H1 (cell line): ENCODE data around the gene PEX12. TPM values are rescaled to one million over a fixed set of nuclear protein-coding genes. Genes with fewer than 3 reads are reported as not detected.

ENCODE experiments used
- CTCF ChIA-PET: fragments of 300-600 bp; sonication (Branson Sonifier 250); formaldehyde crosslinking; loops from one replicate; lab custom pipeline; 2021; ENCODE audit not compliant: partially characterized antibody; lab: Charles Lee
- POLR2A ChIA-PET: fragments of 300-600 bp; sonication (Branson Sonifier 250); formaldehyde crosslinking; loops from one replicate; lab custom pipeline; 2021; ENCODE audit warnings: inconsistent platforms; ENCODE audit not compliant: partially characterized antibody; lab: Charles Lee
- DNase-seq, 2 experiments: peaks; one replicate each; pipeline versions ENCODE4 v3.0.0 to v3.0.0-alpha.2; 2010 to 2022; ENCODE audit warnings: low spot score in 2 of 2, low read depth in 1 of 2, mixed read lengths in 1 of 2
- FAIRE-seq: peaks from 2 replicates; lab custom pipeline; 2011; peaks lifted over from hg19 to GRCh38; lab: Jason Lieb, UNC
- H2AFZ ChIP-seq: 2 replicates; pipeline ENCODE4 v1.8.1; 2012; ENCODE audit warnings: low read length, inconsistent platforms
- H2AK5ac ChIP-seq: 2 replicates; pipeline ENCODE4 v1.6.1; 2013; ENCODE audit warnings: low read depth, low read length
- H2BK120ac ChIP-seq: replicated peaks from 2 replicates; pipeline ENCODE3; 2013; ENCODE audit warnings: low read depth, low read length, inconsistent platforms
- H2BK12ac ChIP-seq: 2 replicates; pipeline ENCODE4 v1.6.1; 2013; ENCODE audit warnings: low read depth, low read length
- H2BK15ac ChIP-seq: 2 replicates; pipeline ENCODE4 v1.6.1; 2013; ENCODE audit warnings: low read length
- H2BK20ac ChIP-seq: 2 replicates; pipeline ENCODE4 v1.6.1; 2013; ENCODE audit warnings: low read length
- H2BK5ac ChIP-seq: 2 replicates; pipeline ENCODE4 v1.6.1; 2013; ENCODE audit warnings: low read depth, low read length
- H3K14ac ChIP-seq: 2 replicates; pipeline ENCODE4 v1.6.1; 2013; ENCODE audit warnings: inconsistent platforms; ENCODE audit not compliant: insufficient read length
- H3K18ac ChIP-seq: 2 replicates; pipeline ENCODE4 v1.6.1; 2013; ENCODE audit warnings: low read length; ENCODE audit errors: extremely low read depth
- H3K23ac ChIP-seq: 2 replicates; pipeline ENCODE4 v1.6.1; 2013; ENCODE audit warnings: inconsistent platforms; ENCODE audit not compliant: insufficient read length
- H3K23me2 ChIP-seq: 2 replicates; pipeline ENCODE4 v1.6.1; 2013; ENCODE audit warnings: low read depth, low read length
- H3K27ac ChIP-seq: 2 replicates; pipeline ENCODE4 v1.6.1; 2011; ENCODE audit warnings: low read depth, low read length, inconsistent platforms
- H3K27me3 ChIP-seq, 4 experiments: replicated peaks in 1 of 4; 1 replicate in 1 of 4; 2 replicates in 3 of 4; pipeline versions ENCODE4 v1.6.1 to v1.8.1; 2011 to 2013; ENCODE audit warnings: low read length in 3 of 4, mild to moderate bottlenecking in 3 of 4, inconsistent platforms in 2 of 4, mixed read lengths in 2 of 4, moderate library complexity in 1 of 4; ENCODE audit not compliant: control insufficient read depth in 3 of 4, insufficient read depth in 3 of 4; ENCODE audit errors: extremely low read depth in 1 of 4
- H3K36me3 ChIP-seq, 4 experiments: 2 replicates each; pipeline versions ENCODE4 v1.6.1 to v1.8.1; 2011 to 2013; ENCODE audit warnings: mild to moderate bottlenecking in 4 of 4, low read length in 3 of 4, moderate library complexity in 2 of 4, control low read depth in 1 of 4, inconsistent platforms in 1 of 4; ENCODE audit not compliant: insufficient read depth in 4 of 4, control insufficient read depth in 2 of 4
- H3K4ac ChIP-seq: replicated peaks from 2 replicates; pipeline ENCODE3; 2013; ENCODE audit warnings: low read length, low read depth, mixed read lengths, inconsistent platforms; ENCODE audit not compliant: insufficient read length
- H3K4me1 ChIP-seq, 4 experiments: replicated peaks in 1 of 4; 1 replicate in 1 of 4; 2 replicates in 3 of 4; pipeline versions ENCODE4 v1.6.1 to v1.8.1; 2011 to 2013; ENCODE audit warnings: low read length in 3 of 4, inconsistent platforms in 2 of 4, mixed read lengths in 1 of 4; ENCODE audit not compliant: insufficient read depth in 4 of 4, control insufficient read depth in 3 of 4
- H3K4me2 ChIP-seq, 2 experiments: 2 replicates each; pipeline versions ENCODE4 v1.6.1 to v1.8.1; 2011 to 2013; ENCODE audit warnings: low read depth in 2 of 2, low read length in 2 of 2, control low read depth in 1 of 2, inconsistent platforms in 1 of 2, mild to moderate bottlenecking in 1 of 2; ENCODE audit not compliant: insufficient read depth in 1 of 2
- H3K4me3 ChIP-seq, 4 experiments: fragments of 200-600, 300-600 bp in 1 of 4; sonication (generic), shearing (Covaris generic), sonication (Bioruptor Twin) in 1 of 4; 2 replicates each; pipeline versions ENCODE4 v1.5.1 to v1.8.1; 2011 to 2016; ENCODE audit warnings: low read length in 4 of 4, low read depth in 3 of 4, control low read depth in 2 of 4, inconsistent platforms in 2 of 4, mild to moderate bottlenecking in 2 of 4, mixed read lengths in 1 of 4, moderate library complexity in 1 of 4; ENCODE audit not compliant: insufficient read depth in 2 of 4; ENCODE audit errors: extremely low read depth in 1 of 4
- H3K56ac ChIP-seq: replicated peaks from 2 replicates; pipeline ENCODE3; 2013; ENCODE audit warnings: low read depth, mild to moderate bottlenecking, mixed read lengths, low read length, inconsistent platforms; ENCODE audit not compliant: insufficient read length
- H3K79me1 ChIP-seq: 2 replicates; pipeline ENCODE4 v1.6.1; 2013; ENCODE audit warnings: low read depth, low read length, control low read depth
- H3K79me2 ChIP-seq, 2 experiments: 2 replicates each; pipeline versions ENCODE4 v1.6.1 to v1.8.1; 2012 to 2013; ENCODE audit warnings: low read length in 2 of 2, mild to moderate bottlenecking in 2 of 2, inconsistent platforms in 1 of 2; ENCODE audit not compliant: insufficient read depth in 2 of 2, control insufficient read depth in 1 of 2
- H3K9ac ChIP-seq, 4 experiments: replicated peaks in 1 of 4; 1 replicate in 1 of 4; 2 replicates in 3 of 4; pipeline versions ENCODE4 v1.6.1 to v1.8.1; 2011 to 2013; ENCODE audit warnings: low read depth in 3 of 4, low read length in 3 of 4, control low read depth in 2 of 4, mild to moderate bottlenecking in 2 of 4, moderate library complexity in 2 of 4, inconsistent platforms in 1 of 4; ENCODE audit errors: extremely low read depth in 1 of 4
- H3K9me3 ChIP-seq, 2 experiments: 2 replicates each; pipeline versions ENCODE4 v1.6.1 to v1.8.1; 2012 to 2013; ENCODE audit warnings: mild to moderate bottlenecking in 2 of 2, moderate library complexity in 2 of 2, control low read depth in 1 of 2, inconsistent platforms in 1 of 2, low read depth in 1 of 2, low read length in 1 of 2, mixed read lengths in 1 of 2; ENCODE audit not compliant: insufficient read depth in 2 of 2
- H4K20me1 ChIP-seq, 2 experiments: replicated peaks in 1 of 2; 2 replicates each; pipeline versions ENCODE3 to v1.8.1; 2011 to 2013; ENCODE audit warnings: inconsistent platforms in 2 of 2, low read length in 2 of 2, mild to moderate bottlenecking in 1 of 2; ENCODE audit not compliant: insufficient read depth in 2 of 2, control insufficient read depth in 1 of 2
- H4K5ac ChIP-seq: 2 replicates; pipeline ENCODE4 v1.6.1; 2013; ENCODE audit warnings: low read length, low read depth, mixed read lengths, inconsistent platforms; ENCODE audit not compliant: insufficient read length
- H4K8ac ChIP-seq: 2 replicates; pipeline ENCODE4 v1.8.0; 2013; ENCODE audit warnings: mild to moderate bottlenecking, moderate library complexity, low read length, inconsistent platforms; ENCODE audit not compliant: insufficient read depth; ENCODE audit errors: extremely low read depth
- H4K91ac ChIP-seq: replicated peaks from 2 replicates; pipeline ENCODE3; 2013; ENCODE audit warnings: low read length, mixed read lengths, inconsistent platforms; ENCODE audit not compliant: insufficient read length
- CTBP2 ChIP-seq: IDR thresholded peaks from 2 replicates; pipeline ENCODE4 v1.7.0; 2011; ENCODE audit warnings: borderline replicate concordance, mild to moderate bottlenecking, moderate library complexity, mixed read lengths, low read length; ENCODE audit not compliant: insufficient read depth, insufficient read length
- NANOG ChIP-seq: IDR thresholded peaks from 2 replicates; pipeline ENCODE4 v1.6.1; 2011; ENCODE audit warnings: low read length, low read depth, mild to moderate bottlenecking, inconsistent platforms; ENCODE audit not compliant: insufficient read depth, poor library complexity, severe bottlenecking
- RXRA ChIP-seq: IDR thresholded peaks from 2 replicates; pipeline ENCODE4 v1.6.1; 2011; ENCODE audit warnings: low read depth, mild to moderate bottlenecking, low read length, moderate library complexity; ENCODE audit not compliant: insufficient read depth
- SIX5 ChIP-seq: IDR thresholded peaks from 2 replicates; pipeline ENCODE4 v1.6.1; 2011; ENCODE audit warnings: mild to moderate bottlenecking, low read depth, low read length
- WGBS, 2 experiments: shearing (Covaris generic) in 1 of 2; methylation state at CpG; one replicate each; pipeline versions ENCODE4 v1.1.6 to v1.1.7; 2013 to 2015; ENCODE audit warnings: low lambda C conversion rate in 2 of 2, mixed read lengths in 2 of 2, inconsistent platforms in 1 of 2, low coverage in 1 of 2, missing lambda C conversion rate in 1 of 2; ENCODE audit not compliant: insufficient replicate concordance in 2 of 2, insufficient coverage in 1 of 2, insufficient read length in 1 of 2; ENCODE audit errors: extremely low coverage in 1 of 2, missing lambda C conversion rate in 1 of 2; 5-methylcytosine and 5-hydroxymethylcytosine counted together
- polyA plus RNA-seq, 7 experiments: library from polyadenylated mRNA; depleted of rRNA in 3 of 7; stranded (reverse) in 5 of 7; unstranded in 2 of 7; fragments of >200 nt in 5 of 7; fragments of 200-250 nt in 2 of 7; gene quantifications; 1 replicate in 5 of 7; 2 replicates in 1 of 7; 4 replicates in 1 of 7; pipeline versions ENCODE4 v1.2.1 to v1.2.3, GENCODE V29; 2011 to 2013; ENCODE audit warnings: missing spikeins in 2 of 7, mixed read lengths in 2 of 7
- total RNA-seq: library from RNA; stranded (reverse); fragmentation: NEBNext Ultra II Directional; extraction: Animal tissue kit (Norgen Biotek cat#: 25700); gene quantifications from 2 replicates; pipeline ENCODE4 v1.2.1, GENCODE V29; 2021
- TF ChIP-seq, protein P1 (sequence below): IDR thresholded peaks from 2 replicates; pipeline ENCODE4 v1.6.1; 2011; ENCODE audit warnings: low read depth, mild to moderate bottlenecking, low read length; ENCODE audit not compliant: insufficient read depth

The PEX12 gene
- total and polyA plus RNA-seq, 2 of the 8 experiments (the other 6 are each of a cell fraction or from before 2014, with no cell fraction given), result 3.0 to 5.9 TPM

DNA sequence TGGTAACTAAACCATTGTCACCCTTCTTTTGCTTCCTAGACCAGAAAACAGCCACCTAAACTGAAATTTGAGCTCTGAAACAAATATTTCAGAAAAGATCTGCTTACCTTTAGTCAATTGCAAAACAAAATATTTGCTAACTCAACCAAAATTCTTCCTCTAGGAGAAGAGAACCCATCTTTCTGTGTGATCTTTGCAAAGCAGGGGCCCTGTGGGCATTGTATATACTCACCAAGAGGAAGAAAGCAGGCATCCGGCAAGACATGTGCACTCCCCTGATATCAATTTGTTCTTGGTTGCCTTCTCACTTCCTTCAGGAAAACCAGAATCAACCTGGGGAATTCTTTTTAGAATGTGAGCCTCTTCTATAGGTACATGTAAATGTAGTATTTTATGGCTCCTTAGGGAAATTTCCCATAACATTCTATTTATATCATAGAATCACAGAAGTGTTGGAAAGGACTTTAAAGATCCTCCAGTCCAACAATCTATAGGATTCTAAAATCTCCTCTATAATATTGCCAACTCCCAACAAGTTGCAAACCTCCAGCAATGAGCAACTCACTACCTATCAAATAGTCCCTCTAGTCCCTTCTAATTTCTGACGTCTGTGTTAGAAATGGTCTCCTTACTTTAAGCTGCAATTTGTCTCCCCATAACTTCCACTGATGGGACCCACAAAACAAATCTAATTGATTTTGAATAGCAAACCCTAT is 18.7 kb downstream of the PEX12 start:
- no peak overlapping the region for H3K9ac ChIP-seq
- H3K23ac ChIP-seq, result no peak overlapping the region
- H3K56ac ChIP-seq, result no peak overlapping the region
- H3K9me3 ChIP-seq, result no peaks in the 10 kb centered on the region
- TF ChIP-seq, protein P1, sequence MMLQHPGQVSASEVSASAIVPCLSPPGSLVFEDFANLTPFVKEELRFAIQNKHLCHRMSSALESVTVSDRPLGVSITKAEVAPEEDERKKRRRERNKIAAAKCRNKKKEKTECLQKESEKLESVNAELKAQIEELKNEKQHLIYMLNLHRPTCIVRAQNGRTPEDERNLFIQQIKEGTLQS, result no peak
- no peak for TF ChIP-seq SIX5
- no peak for TF ChIP-seq CTBP2
- TF ChIP-seq RXRA, result no peak
- no peak for TF ChIP-seq NANOG
- H3K18ac ChIP-seq, result no peak overlapping the region
- no peaks in the 10 kb centered on the region for H3K79me1 ChIP-seq
- POLR2A ChIA-PET, result interaction anchor here (1.1 kb wide), 1 partner anchor 9 kb away, joined by 3 read pairs; no protein-coding TSS in a partner anchor
- CTCF ChIA-PET, result interaction anchor here (0.7 to 1.2 kb wide), 3 partner anchors 8 to 349 kb away, joined by 3 to 4 read pairs (median 4); no protein-coding TSS in a partner anchor
- no peak overlapping the region for H4K91ac ChIP-seq
- no peak overlapping the region for H3K27ac ChIP-seq
- DNase-seq (no peak), FAIRE-seq (no peak)
- H3K23me2 ChIP-seq, result no peaks in the 10 kb centered on the region
- H3K4me3 ChIP-seq, result no peak overlapping the region
- no peak overlapping the region for H2BK20ac ChIP-seq
- H3K4me2 ChIP-seq, result no peak overlapping the region
- no peak overlapping the region for H2BK5ac ChIP-seq
- no peaks in the 10 kb centered on the region for H3K79me2 ChIP-seq
- no peaks in the 10 kb centered on the region for H4K20me1 ChIP-seq
- H4K8ac ChIP-seq, result no peak overlapping the region
- no peak overlapping the region for H2BK12ac ChIP-seq
- no peaks in the 10 kb centered on the region for H3K36me3 ChIP-seq
- H2AK5ac ChIP-seq, result no peak overlapping the region
- no peaks in the 10 kb centered on the region for H3K4me1 ChIP-seq
- no peak overlapping the region for H2AFZ ChIP-seq
- H3K14ac ChIP-seq, result no peak overlapping the region
- H3K27me3 ChIP-seq, result no peaks in the 10 kb centered on the region; a peak in 1 of 7 replicates
- no peak overlapping the region for H4K5ac ChIP-seq
- no peak overlapping the region for H2BK15ac ChIP-seq
- H2BK120ac ChIP-seq, result no peak overlapping the region
- no peak overlapping the region for H3K4ac ChIP-seq
- 75% methylated on average over 2 of the region's 2 CpGs; no CpG with 5 or more reads in 1 of the 2 experiments for WGBS, 2 experiments
